Measurements from ENCODE around the gene LAMB2.

GRCh38 chr3:49171119-49171774, 38.4 kb upstream of the LAMB2 start, which contains the start of gene KLHDC8B:
- TF ChIP-seq CTCF (IDR thresholded peaks at IDR 0.05) (peak in 3 of 4 experiments; percentile 92 to 100 (median 94)), POLR2A (IDR thresholded peaks at IDR 0.05) (peak; percentile 22 to 47), EP300 (IDR thresholded peaks at IDR 0.05) (no peak), POLR2AphosphoS5 (IDR thresholded peaks at IDR 0.05) (peak; percentile 51)
